ENCODE measurements around the gene LDHD. TPM values are rescaled to one million over a fixed set of nuclear protein-coding genes. Genes with fewer than 3 reads are reported as not detected.

LDHD gene
- total and polyA plus RNA-seq, 2 of the 8 experiments (the other 6 are each of a cell fraction or from before 2014, with no cell fraction given): 14.9 to 18.2 TPM

DNA sequence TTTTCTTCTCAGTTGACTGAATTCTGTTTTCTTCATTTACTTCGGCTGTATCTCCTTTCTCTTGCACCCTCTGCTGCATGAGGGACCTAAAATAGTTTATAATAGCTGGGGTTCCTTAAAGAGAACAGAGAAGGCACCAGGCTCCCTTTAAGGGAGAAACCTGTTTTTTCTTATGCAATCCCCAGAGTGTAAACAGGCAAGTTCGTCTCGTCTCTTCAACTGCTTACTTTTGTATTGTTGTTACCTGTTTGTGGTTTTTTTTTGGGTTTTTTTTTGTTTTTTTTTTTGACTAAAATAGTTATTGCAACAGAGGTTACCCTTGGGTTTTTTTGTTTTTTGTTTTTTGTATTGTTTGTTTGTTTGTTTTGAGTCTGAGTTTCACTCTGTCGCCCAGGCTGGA lies 3.7 kb upstream of the LDHD start:
- peak overlapping the region; percentile 19; the same call in 1 of the 2 replicates for H3K27ac ChIP-seq (ENCODE audit: low read depth, low read length)
- peak overlapping the region; percentile 98; the same call in 1 of the 2 replicates for H2AK5ac ChIP-seq (ENCODE audit: low read depth, low read length)
- 0 out of 7 replicates have a peak overlapping the region, but pooled peaks of 2 of the 4 experiments have one; percentile 2 to 24 for H3K9ac ChIP-seq (replicated peaks in 1 of 4; ENCODE audit: extremely low read depth in 1 of 4, low read depth in 3 of 4, low read length in 3 of 4)
- no peaks in the 10 kb centered on the region; a peak in 1 of 4 replicates for H3K79me2 ChIP-seq (ENCODE audit: control insufficient read depth in 1 of 2, insufficient read depth in 2 of 2, low read length in 2 of 2)
- no peak overlapping the region for H4K5ac ChIP-seq (ENCODE audit: insufficient read length, low read depth, low read length)
- no peak overlapping the region for H2BK120ac ChIP-seq (replicated peaks; ENCODE audit: low read depth, low read length)
- H3K27me3 ChIP-seq (replicated peaks in 1 of 4; ENCODE audit: control insufficient read depth in 3 of 4, extremely low read depth in 1 of 4, insufficient read depth in 3 of 4, low read length in 3 of 4): no peaks in the 10 kb centered on the region
- peaks cover 6 to 13% (median 9%) of the 10 kb centered on the region in 4 experiments for H3K4me1 ChIP-seq (replicated peaks in 1 of 4; ENCODE audit: control insufficient read depth in 3 of 4, insufficient read depth in 4 of 4, low read length in 3 of 4)
- no peak overlapping the region for H2BK20ac ChIP-seq (ENCODE audit: low read length)
- FAIRE-seq (no peak), DNase-seq (ENCODE audit: low read depth in 1 of 2, low spot score in 2 of 2) (no peak)
- peaks cover under 1% of the 10 kb centered on the region; the same call in 1 of the 2 replicates for H3K79me1 ChIP-seq (ENCODE audit: low read depth, low read length)
- peak overlapping the region in 1 of 2 experiments; percentile 33; a peak in 1 of 4 replicates for H3K4me2 ChIP-seq (ENCODE audit: insufficient read depth in 1 of 2, low read depth in 2 of 2, low read length in 2 of 2)
- peak overlapping the region; percentile 85; the same call in 1 of the 2 replicates for H2BK12ac ChIP-seq (ENCODE audit: low read depth, low read length)
- H4K91ac ChIP-seq (replicated peaks; ENCODE audit: insufficient read length, low read length): no peak overlapping the region
- no peak overlapping the region; the same call in 1 of the 2 replicates for H2AFZ ChIP-seq (ENCODE audit: low read length)
- H3K4me3 ChIP-seq (ENCODE audit: extremely low read depth in 1 of 4, insufficient read depth in 2 of 4, low read depth in 3 of 4, low read length in 4 of 4): peak overlapping the region in 1 of 4 experiments; percentile 40; a peak in 2 of 8 replicates
- no peak overlapping the region for H3K14ac ChIP-seq (ENCODE audit: insufficient read length)
- TF ChIP-seq KDM5A (IDR thresholded peaks at IDR 0.05; ENCODE audit: low read length) (no peak), SRF (IDR thresholded peaks at IDR 0.05; ENCODE audit: low read depth, low read length) (no peak), ASH2L (IDR thresholded peaks at IDR 0.05; ENCODE audit: low read length) (peak; percentile 22), RNF2 (IDR thresholded peaks at IDR 0.05; ENCODE audit: borderline replicate concordance, low read depth, low read length, missing control alignments, poor library complexity, severe bottlenecking) (no peak), CEBPB (IDR thresholded peaks at IDR 0.05; ENCODE audit: low read depth, low read length) (peak; percentile 72; the same call in 1 of the 2 replicates), NRF1 (IDR thresholded peaks at IDR 0.05; ENCODE audit: low read depth, low read length) (no peak)
- TF ChIP-seq, protein P1, sequence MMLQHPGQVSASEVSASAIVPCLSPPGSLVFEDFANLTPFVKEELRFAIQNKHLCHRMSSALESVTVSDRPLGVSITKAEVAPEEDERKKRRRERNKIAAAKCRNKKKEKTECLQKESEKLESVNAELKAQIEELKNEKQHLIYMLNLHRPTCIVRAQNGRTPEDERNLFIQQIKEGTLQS (IDR thresholded peaks at IDR 0.05; ENCODE audit: insufficient read depth, low read depth, low read length): no peak
- H3K23ac ChIP-seq (ENCODE audit: insufficient read length): no peak overlapping the region
- no peaks in the 10 kb centered on the region for H3K36me3 ChIP-seq (ENCODE audit: control insufficient read depth in 2 of 4, insufficient read depth in 4 of 4, low read length in 3 of 4)
- 35% methylated on average over 4 of the region's 4 CpGs; no CpG with 5 or more reads in 1 of the 2 experiments for WGBS, 2 experiments (ENCODE audit: extremely low coverage in 1 of 2, insufficient coverage in 1 of 2, insufficient read length in 1 of 2, insufficient replicate concordance in 2 of 2, low coverage in 1 of 2, low lambda C conversion rate in 2 of 2, missing lambda C conversion rate in 1 of 2)
- no peaks in the 10 kb centered on the region for H4K20me1 ChIP-seq (replicated peaks in 1 of 2; ENCODE audit: control insufficient read depth in 1 of 2, insufficient read depth in 2 of 2, low read length in 2 of 2)
- no peak overlapping the region for H3K56ac ChIP-seq (replicated peaks; ENCODE audit: insufficient read length, low read depth, low read length)
- H3K4ac ChIP-seq (replicated peaks; ENCODE audit: insufficient read length, low read depth, low read length): no peak overlapping the region
- ChIA-PET POLR2A (ENCODE audit: partially characterized antibody) (interaction anchor here (0.8 to 5.7 kb wide), 7 partner anchors 9 to 255 kb away, joined by 3 to 37 read pairs (median 4); partner anchors contain the start of gene ZNRF1), CTCF (ENCODE audit: partially characterized antibody) (interaction anchor here (0.7 to 16.3 kb wide), 6 partner anchors 9 to 125 kb away, joined by 3 to 171 read pairs (median 4); partner anchors contain the start of gene ZNRF1)
- H2BK15ac ChIP-seq (ENCODE audit: low read length): no peak overlapping the region
- no peaks in the 10 kb centered on the region for H3K9me3 ChIP-seq (ENCODE audit: insufficient read depth in 2 of 2, low read depth in 1 of 2, low read length in 1 of 2)
- no peak overlapping the region; the same call in 1 of the 2 replicates for H3K18ac ChIP-seq (ENCODE audit: extremely low read depth, low read length)
- H4K8ac ChIP-seq (ENCODE audit: extremely low read depth, insufficient read depth, low read length): no peak overlapping the region
- H3K23me2 ChIP-seq (ENCODE audit: low read depth, low read length): no peaks in the 10 kb centered on the region
- 0 out of 2 replicates have a peak overlapping the region, but pooled peaks have one; percentile 85 for H2BK5ac ChIP-seq (ENCODE audit: low read depth, low read length)

Measured in H1 (cell line).